ENCODE measurements around the gene MSMB. TPM values are rescaled to one million over a fixed set of nuclear protein-coding genes. Genes with fewer than 3 reads are reported as not detected.
"Not testable (repeated sequence)": the region's sequence is repeated elsewhere in the genome, so short reads cannot be mapped to it uniquely, and the experiment has no call there.

Gene MSMB
- polyA plus RNA-seq, 1 donor from 2014 or later, result not detected

DNA sequence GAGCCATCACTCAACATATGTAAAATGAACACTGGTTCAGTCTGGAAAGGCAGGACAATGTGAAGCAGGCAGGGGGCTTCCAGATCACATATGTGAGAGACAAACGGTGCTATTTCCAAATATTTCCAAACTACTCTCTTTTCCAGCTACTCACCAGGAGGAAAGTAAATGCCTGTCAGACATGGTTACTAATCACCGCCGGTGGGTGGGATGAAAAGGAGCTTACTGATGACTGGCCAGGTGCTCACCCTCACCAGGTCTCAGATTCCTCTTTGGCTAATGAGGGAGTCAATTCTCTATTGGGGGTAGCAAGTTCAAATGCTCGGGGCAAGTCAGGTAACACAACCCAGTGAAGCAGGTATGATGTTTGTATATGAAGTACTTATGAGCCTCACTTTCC, 9.7 kb upstream of the MSMB start:
- Mint-ChIP-seq H3K36me3 (no peaks in the 10 kb centered on the region), H3K4me3 (no peak overlapping the region), H3K27me3 (peaks cover 6% of the 10 kb centered on the region), H3K9me3 (peaks cover 6 to 13% (median 8%) of the 10 kb centered on the region in 3 donors), H3K4me1 (peaks cover 0 to 2% (median 0%) of the 10 kb centered on the region in 3 donors), H3K27ac (peak overlapping the region in 1 of 3 donors; percentile 88)

DNA sequence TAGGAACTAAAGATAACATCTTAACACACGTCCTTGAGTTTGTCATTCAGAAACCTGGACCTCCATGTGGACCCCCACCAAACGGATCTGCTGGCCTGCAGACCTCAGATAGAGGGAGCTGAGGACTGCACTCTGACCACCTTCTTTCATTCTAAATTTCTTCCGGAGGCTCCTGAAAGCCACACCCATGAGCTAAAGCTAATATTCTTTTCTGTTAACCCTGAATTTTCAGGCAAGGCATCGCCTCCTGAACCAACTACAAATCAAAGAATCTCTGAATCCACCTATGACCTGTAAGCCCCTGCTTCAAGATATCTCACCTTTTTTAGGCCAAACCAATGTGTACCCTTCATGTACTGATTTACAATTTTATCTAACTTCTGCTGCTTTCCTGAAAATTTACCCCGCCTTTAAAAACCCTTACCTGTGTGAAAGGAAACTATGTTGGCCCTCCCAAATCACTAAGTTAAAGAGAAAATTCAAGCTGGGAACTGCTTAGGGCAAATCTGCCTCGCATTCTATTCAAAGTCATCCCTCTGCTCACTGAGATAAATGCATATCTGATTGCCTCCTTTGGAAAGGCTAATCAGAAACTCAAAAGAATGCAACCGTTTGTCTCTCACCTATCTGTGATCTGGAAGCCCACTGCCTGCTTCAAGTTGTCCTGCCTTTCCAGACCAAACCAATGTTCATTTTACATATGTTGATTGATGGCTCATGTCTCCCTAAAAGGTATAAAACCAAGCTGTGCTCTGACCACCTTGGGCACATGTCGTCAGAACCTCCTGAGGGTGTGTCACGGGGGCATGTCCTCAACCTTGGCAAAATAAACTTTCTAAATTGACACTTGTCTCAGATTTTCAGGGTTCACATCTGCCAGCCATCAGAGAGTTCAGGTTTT, 7.7 kb upstream of the MSMB start:
- Mint-ChIP-seq H3K27ac (peak overlapping the region in 1 of 3 donors; percentile 4), H3K36me3 (no peaks in the 10 kb centered on the region), H3K27me3 (peaks cover 13% of the 10 kb centered on the region), H3K4me3 (no peak overlapping the region), H3K4me1 (peaks cover 0 to 2% (median 0%) of the 10 kb centered on the region in 3 donors), H3K9me3 (peaks cover 6 to 13% (median 8%) of the 10 kb centered on the region in 3 donors)

GRCh38 chr10:46052791-46053375, 6.8 kb upstream of the MSMB start:
- H3K9me3 Mint-ChIP-seq, result peaks cover 6 to 13% (median 8%) of the 10 kb centered on the region in 3 donors
- H3K27ac Mint-ChIP-seq, result no peak overlapping the region
- peaks cover 0 to 2% (median 0%) of the 10 kb centered on the region in 3 donors for H3K4me1 Mint-ChIP-seq
- no peak overlapping the region for H3K4me3 Mint-ChIP-seq
- peaks cover 13% of the 10 kb centered on the region for H3K27me3 Mint-ChIP-seq
- H3K36me3 Mint-ChIP-seq, result no peaks in the 10 kb centered on the region

DNA sequence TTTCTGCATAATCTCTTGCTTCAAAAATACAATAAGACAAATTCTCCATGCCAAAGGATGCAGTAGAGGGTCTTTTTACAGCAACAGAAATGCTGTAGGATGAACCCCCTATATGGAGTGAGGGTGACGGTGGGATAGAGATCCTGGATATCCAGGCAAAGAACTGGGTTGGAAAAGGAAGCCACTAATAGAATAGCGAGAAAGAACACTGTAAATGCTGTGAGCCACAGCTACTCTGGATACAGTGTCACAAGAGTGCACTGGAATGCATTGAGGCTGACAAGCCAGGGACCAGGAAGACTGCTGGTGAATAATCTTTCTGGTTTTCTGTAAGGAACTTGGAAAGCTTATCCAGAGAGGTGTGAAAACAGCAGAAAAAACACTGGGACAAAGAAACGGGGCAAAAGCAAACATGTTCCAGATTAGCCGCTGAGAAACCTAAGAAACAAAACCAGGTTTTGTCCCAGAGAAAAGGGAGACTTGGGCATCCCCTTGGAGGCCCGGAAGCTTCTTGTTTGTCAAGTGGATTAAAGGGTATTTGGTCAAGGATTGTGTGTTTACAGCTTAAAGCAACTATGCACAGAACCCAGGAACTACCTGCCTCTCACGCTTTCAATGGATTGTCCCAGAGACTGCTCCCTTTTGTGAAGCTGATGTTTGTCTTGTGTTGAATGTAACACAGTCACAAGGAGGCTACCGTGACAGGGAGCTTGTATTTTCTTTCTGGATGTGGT, 6.2 kb upstream of the MSMB start:
- Mint-ChIP-seq H3K27ac (no peak overlapping the region), H3K27me3 (peaks cover 13% of the 10 kb centered on the region), H3K4me3 (no peak overlapping the region), H3K4me1 (peaks cover 0 to 2% (median 0%) of the 10 kb centered on the region in 3 donors), H3K36me3 (no peaks in the 10 kb centered on the region), H3K9me3 (peaks cover 4 to 9% (median 4%) of the 10 kb centered on the region in 3 donors)

DNA sequence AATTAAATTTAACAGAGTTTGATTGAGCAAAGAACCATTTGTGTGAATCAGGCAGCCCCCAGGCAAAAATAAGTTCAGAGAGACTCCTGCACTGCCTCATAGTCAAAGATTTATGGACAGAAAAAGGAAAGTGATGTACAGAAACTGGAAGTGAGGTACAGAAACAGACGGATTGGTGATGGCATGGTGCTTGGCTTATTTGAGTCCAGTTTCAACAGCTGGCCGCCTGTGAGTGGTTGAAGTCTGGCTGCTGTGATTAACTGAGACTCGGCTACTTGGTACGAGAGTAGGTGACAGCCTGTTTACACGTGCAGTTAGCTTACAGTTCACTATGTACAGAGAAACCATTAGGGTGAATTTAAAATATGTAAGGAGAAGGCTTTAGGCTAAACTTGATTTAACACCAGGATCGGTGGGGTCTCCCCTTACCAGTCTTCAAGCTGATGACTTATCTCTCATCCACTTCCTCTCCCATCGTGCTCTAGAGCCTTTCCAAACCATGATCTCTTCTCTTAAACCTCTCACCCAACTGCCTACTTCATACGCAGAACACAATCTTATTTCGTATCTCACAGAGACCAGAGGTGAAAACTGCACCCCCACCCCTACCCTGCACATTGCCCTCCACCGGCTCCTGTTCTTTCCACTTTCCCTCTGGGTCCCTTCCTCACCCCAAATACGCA, 5.0 kb upstream of the MSMB start:
- Mint-ChIP-seq H3K36me3 (no peaks in the 10 kb centered on the region), H3K27me3 (peaks cover 13% of the 10 kb centered on the region), H3K4me1 (peaks cover 0 to 2% (median 0%) of the 10 kb centered on the region in 3 donors), H3K27ac (no peak overlapping the region), H3K9me3 (peaks cover 0 to 2% (median 0%) of the 10 kb centered on the region in 3 donors), H3K4me3 (no peak overlapping the region)

DNA sequence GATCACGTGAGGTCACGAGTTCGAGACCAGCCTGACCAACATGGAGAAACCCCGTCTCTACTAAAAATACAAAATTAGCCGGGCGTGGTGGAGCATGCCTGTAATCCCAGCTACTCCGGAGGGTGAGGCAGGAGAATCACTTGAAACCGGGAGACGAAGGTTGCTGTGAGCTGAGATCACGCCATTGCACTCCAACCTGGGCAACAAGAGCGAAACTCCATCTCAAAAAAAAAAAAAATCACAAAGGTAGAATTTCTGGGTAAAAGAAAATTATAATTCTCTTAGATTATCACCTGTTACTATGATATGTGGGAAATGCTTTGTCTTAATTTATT, 3.4 kb upstream of the MSMB start:
- H3K27me3 Mint-ChIP-seq, result peaks cover 11% of the 10 kb centered on the region
- not testable (repeated sequence) for H3K36me3 Mint-ChIP-seq, H3K9me3 Mint-ChIP-seq, H3K4me3 Mint-ChIP-seq, H3K4me1 Mint-ChIP-seq, H3K27ac Mint-ChIP-seq

GRCh38 chr10:46048152-46048551, 2.1 kb upstream of the MSMB start:
- H3K9me3 Mint-ChIP-seq, result no peaks in the 10 kb centered on the region
- H3K27ac Mint-ChIP-seq, result no peak overlapping the region
- no peaks in the 10 kb centered on the region for H3K36me3 Mint-ChIP-seq
- H3K27me3 Mint-ChIP-seq, result peaks cover 6% of the 10 kb centered on the region
- no peak overlapping the region for H3K4me3 Mint-ChIP-seq
- peaks cover 0 to 2% (median 0%) of the 10 kb centered on the region in 3 donors for H3K4me1 Mint-ChIP-seq

DNA sequence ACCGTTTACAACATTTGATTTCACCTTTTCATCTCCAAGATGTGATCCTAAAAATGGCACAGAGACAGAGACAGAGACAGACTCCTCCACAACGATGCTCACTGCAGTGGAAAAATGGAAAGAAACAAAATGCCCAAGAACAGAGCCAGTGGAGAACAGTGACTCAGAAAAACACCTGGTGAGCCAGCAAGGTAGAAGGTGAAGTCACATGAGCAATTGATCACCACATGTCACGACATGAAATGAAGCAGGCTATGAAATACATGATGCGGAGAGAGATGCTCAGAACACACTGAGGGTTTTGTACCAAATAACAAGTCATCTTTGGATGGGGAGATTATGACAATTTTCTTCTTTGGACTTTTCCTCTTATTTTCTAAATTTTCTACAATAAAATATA, 3.5 kb downstream of the MSMB start:
- H3K4me1 Mint-ChIP-seq, result peaks cover 0 to 2% (median 0%) of the 10 kb centered on the region in 3 donors
- no peaks in the 10 kb centered on the region for H3K9me3 Mint-ChIP-seq
- no peaks in the 10 kb centered on the region for H3K36me3 Mint-ChIP-seq
- peaks cover 2% of the 10 kb centered on the region for H3K27me3 Mint-ChIP-seq
- no peak overlapping the region for H3K4me3 Mint-ChIP-seq
- no peak overlapping the region for H3K27ac Mint-ChIP-seq

- Mint-ChIP-seq H3K9me3 (peaks cover 0 to 4% (median 0%) of the 10 kb centered on the region in 3 donors), H3K27ac (no peak overlapping the region), H3K4me3 (no peak overlapping the region), H3K4me1 (peaks cover 0 to 3% (median 0%) of the 10 kb centered on the region in 3 donors), H3K27me3 (peaks cover 12% of the 10 kb centered on the region), H3K36me3 (no peaks in the 10 kb centered on the region)
Observed at GRCh38 chr10:46040004-46040403, 6.1 kb downstream of the MSMB start.

DNA sequence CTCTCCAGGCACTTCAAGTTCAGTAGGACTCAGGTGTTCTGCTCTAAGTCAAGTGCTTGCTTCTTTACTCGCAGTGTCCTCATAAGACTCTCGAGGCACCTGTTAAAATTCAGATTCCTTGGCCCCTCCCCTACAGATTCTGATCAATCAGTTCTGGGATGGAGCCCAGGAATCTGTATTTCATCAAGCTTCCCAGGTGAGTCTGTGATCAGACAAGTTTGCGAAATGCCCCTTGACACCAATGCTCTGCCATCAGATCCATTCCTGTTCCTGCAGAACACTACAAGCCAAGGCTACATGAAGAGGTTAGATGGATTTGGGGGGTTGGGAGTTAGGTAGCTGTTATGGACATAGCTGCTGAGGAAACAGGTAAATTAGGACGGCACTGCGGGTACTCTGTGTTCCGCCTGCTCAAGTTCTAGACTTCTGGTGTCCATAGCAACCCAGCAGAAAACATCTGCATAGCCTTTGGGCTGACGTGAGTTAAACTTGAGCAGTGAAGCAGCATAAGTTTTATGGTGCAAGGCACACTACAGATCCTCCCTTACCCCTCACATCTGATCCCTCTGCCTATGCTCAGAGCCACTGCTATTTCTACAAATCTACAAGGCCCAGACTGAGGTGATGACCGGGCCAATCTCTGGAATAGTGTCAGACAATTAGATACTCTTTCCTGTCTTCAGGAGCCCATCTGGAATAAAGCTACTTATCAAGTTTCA, 8.8 kb downstream of the MSMB start:
- H3K4me3 Mint-ChIP-seq, result no peak overlapping the region
- H3K9me3 Mint-ChIP-seq, result peaks cover 0 to 4% (median 0%) of the 10 kb centered on the region in 3 donors
- H3K27me3 Mint-ChIP-seq, result peaks cover 12% of the 10 kb centered on the region
- H3K4me1 Mint-ChIP-seq, result peaks cover 0 to 2% (median 0%) of the 10 kb centered on the region in 3 donors
- H3K27ac Mint-ChIP-seq, result no peak overlapping the region
- peaks cover 2% of the 10 kb centered on the region for H3K36me3 Mint-ChIP-seq

DNA sequence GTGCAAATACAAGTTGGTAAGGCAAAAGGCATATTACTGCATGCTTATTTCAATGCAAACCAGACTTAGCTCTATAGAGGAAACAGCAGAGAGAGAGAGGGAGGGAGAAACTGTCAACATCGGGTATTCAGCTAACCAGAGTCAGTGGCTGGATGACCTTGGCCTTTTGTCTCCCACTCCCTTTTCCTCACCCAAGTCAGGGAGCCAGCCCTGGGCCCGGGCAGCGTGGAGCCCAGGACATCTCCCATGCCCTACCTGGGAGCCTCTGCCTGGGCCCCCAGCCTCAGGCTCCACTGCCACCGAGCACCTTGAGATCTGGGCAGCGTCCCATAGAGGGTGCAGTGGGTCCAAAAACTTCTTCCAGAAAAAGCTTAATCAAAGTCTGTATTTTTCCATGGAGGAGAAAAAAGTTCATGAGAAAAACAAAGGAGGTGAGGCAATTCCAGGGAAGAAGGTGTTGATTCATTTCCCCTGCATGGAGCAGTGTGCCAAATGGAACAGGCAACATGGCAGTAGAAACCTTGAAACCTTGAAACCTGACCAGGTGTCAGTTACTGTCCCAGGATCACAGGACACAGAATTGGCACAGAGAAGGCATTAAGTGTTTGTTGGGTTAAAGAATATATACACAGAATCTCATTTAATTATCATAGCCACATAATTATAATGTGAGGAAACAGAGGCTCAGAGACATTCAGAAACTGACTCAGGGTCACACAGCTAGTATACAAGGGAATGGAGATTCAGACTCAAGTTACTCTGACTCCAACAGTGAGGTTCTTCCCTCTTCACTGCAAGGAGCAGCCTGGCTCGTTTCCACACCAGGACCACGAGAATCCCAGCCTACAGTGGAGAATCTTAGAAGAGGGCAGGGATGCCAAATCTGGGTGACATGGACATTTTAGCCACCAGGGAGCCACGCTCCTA, 9.9 kb downstream of the MSMB start:
- peaks cover 0 to 4% (median 0%) of the 10 kb centered on the region in 3 donors for H3K4me1 Mint-ChIP-seq
- peaks cover 12% of the 10 kb centered on the region for H3K27me3 Mint-ChIP-seq
- no peak overlapping the region for H3K27ac Mint-ChIP-seq
- no peak overlapping the region for H3K4me3 Mint-ChIP-seq
- peaks cover 2% of the 10 kb centered on the region for H3K36me3 Mint-ChIP-seq
- H3K9me3 Mint-ChIP-seq, result peaks cover 0 to 4% (median 0%) of the 10 kb centered on the region in 3 donors

DNA sequence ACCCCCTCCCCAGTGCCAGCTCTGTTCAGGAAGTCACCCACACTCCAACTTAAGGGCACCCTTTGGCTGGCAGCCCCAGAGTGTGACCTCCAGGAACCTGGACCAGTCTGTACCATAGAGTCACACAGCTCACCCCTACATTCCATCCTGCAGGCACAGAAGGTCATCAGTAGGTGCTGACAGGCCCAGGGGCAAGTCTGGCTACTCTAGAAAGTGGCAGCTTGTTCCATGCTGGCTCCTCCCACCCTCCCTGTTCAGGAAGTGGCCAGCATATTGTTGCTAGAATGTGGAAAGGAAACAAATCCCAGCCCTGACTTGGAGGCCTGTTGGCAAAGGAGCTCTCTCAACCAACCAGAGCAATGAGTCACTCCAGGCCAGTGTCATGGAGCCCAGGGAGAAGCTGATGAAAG, 12.5 kb downstream of the MSMB start:
- H3K4me1 Mint-ChIP-seq, result peaks cover 16 to 20% (median 18%) of the 10 kb centered on the region in 3 donors
- no peak overlapping the region for H3K4me3 Mint-ChIP-seq
- H3K36me3 Mint-ChIP-seq, result peaks cover 2% of the 10 kb centered on the region

More for the DNA sequence above, 12.5 kb downstream of the MSMB start:
- Mint-ChIP-seq H3K27ac (peak overlapping the region in 1 of 3 donors; percentile 50), H3K9me3 (peaks cover 0 to 4% (median 0%) of the 10 kb centered on the region in 3 donors), H3K27me3 (peaks cover 10% of the 10 kb centered on the region)

All from IgD-negative memory B cell (primary cell).